ENCODE results near the gene TNFRSF6B. TPM values are rescaled to one million over a fixed set of nuclear protein-coding genes. Genes with fewer than 3 reads are reported as not detected.

TNFRSF6B gene
- total RNA-seq, 1 donor, result not detected

Other genes with a start within 250 kb of the TNFRSF6B start
- gene KCNQ2, start 224.0 kb upstream of the TNFRSF6B start, total RNA-seq, result under 0.01 TPM
- 0.73 TPM for gene EEF1A2, start 197.6 kb upstream of the TNFRSF6B start, total RNA-seq
- 57.6 TPM for gene PPDPF, start 175.9 kb upstream of the TNFRSF6B start, total RNA-seq
- 0.52 TPM for gene PTK6, start 159.3 kb upstream of the TNFRSF6B start, total RNA-seq
- not detected for gene SRMS, start 148.9 kb upstream of the TNFRSF6B start, total RNA-seq
- gene FNDC11, start 142.5 kb upstream of the TNFRSF6B start, total RNA-seq, result 0.84 TPM
- gene HELZ2, start 122.4 kb upstream of the TNFRSF6B start, total RNA-seq, result 49.0 TPM
- 27.1 TPM for gene GMEB2, start 69.6 kb upstream of the TNFRSF6B start, total RNA-seq
- gene STMN3, start 43.2 kb upstream of the TNFRSF6B start, total RNA-seq, result 14.5 TPM
- 5.7 TPM for gene RTEL1, start 38.3 kb upstream of the TNFRSF6B start, total RNA-seq
- gene ARFRP1, start 11.3 kb downstream of the TNFRSF6B start, total RNA-seq, result 13.5 TPM
- 14.0 TPM for gene ZGPAT, start 11.4 kb downstream of the TNFRSF6B start, total RNA-seq
- gene LIME1, start 40.0 kb downstream of the TNFRSF6B start, total RNA-seq, result 117 TPM
- gene SLC2A4RG, start 43.1 kb downstream of the TNFRSF6B start, total RNA-seq, result 17.1 TPM
- gene ZBTB46, start 134.6 kb downstream of the TNFRSF6B start, total RNA-seq, result 2.1 TPM
- gene ABHD16B, start 164.8 kb downstream of the TNFRSF6B start, total RNA-seq, result not detected
- 54.8 TPM for gene TPD52L2, start 168.6 kb downstream of the TNFRSF6B start, total RNA-seq
- gene DNAJC5, start 198.5 kb downstream of the TNFRSF6B start, total RNA-seq, result 26.0 TPM